Prostate gland (tissue), 2 donors: ENCODE measurements around the gene NMNAT2.

Experiments used
- POLR2A ChIP-seq: fragments of 450-650 bp; IDR thresholded peaks from one replicate; pipeline ENCODE4 v1.6.1; 2016; ENCODE audit warnings: antibody characterized with exemption, mild to moderate bottlenecking
- TF ChIP-seq, protein P1 (sequence below), 4 experiments: fragments of 200-600 bp in 2 of 4; fragments of 450-650 bp in 2 of 4; sonication (generic) in 2 of 4; IDR thresholded peaks; 1 replicate in 3 of 4; 2 replicates in 1 of 4; pipeline ENCODE4 v1.5.1; 2016 to 2019; ENCODE audit warnings: antibody characterized with exemption in 4 of 4, mild to moderate bottlenecking in 2 of 4, moderate library complexity in 2 of 4

DNA sequence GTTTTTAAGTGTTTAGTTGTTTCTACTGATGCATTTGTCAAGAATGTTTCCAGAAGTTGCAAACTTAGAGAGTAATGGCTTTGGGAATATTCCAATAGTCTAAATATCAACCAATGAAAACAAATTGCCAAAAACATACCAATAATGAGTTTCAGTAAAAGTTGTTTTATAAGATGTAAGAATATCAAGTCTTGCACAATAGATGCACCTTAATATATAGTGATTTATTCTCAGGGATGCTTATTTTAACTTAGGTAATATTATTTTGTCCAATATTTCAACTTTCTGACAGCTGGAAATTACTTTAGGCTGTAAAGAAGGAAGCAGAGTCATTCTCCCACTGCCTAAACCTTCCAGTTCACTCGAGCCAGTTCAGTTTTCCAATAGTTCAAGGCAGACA lies 5.4 kb upstream of the NMNAT2 start:
- TF ChIP-seq, protein P1, sequence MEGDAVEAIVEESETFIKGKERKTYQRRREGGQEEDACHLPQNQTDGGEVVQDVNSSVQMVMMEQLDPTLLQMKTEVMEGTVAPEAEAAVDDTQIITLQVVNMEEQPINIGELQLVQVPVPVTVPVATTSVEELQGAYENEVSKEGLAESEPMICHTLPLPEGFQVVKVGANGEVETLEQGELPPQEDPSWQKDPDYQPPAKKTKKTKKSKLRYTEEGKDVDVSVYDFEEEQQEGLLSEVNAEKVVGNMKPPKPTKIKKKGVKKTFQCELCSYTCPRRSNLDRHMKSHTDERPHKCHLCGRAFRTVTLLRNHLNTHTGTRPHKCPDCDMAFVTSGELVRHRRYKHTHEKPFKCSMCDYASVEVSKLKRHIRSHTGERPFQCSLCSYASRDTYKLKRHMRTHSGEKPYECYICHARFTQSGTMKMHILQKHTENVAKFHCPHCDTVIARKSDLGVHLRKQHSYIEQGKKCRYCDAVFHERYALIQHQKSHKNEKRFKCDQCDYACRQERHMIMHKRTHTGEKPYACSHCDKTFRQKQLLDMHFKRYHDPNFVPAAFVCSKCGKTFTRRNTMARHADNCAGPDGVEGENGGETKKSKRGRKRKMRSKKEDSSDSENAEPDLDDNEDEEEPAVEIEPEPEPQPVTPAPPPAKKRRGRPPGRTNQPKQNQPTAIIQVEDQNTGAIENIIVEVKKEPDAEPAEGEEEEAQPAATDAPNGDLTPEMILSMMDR (IDR thresholded peaks at IDR 0.05) = no peak
- no peak for TF ChIP-seq POLR2A
